GM12875 (cell line): ENCODE data around the gene PROX2.
A peak's percentile ranks its signal among the peaks of the same experiment; 100 is the strongest.

Experiments used
- H3K4me3 ChIP-seq: one replicate; pipeline ENCODE4 v1.5.1; 2011; ENCODE audit warnings: low read depth, low read length, control low read depth
- CTCF ChIP-seq: IDR thresholded peaks from 2 replicates; pipeline ENCODE4 v1.5.1; 2011; ENCODE audit warnings: low read depth, mild to moderate bottlenecking, control low read depth, inconsistent platforms, low read length, moderate library complexity, borderline replicate concordance; ENCODE audit not compliant: insufficient read depth

The PROX2 gene

GRCh38 chr14:74913986-74914573 lies 38.1 kb upstream of the PROX2 start:
- no peak overlapping the region for H3K4me3 ChIP-seq
- peak; percentile 60 for TF ChIP-seq CTCF

- no peak for TF ChIP-seq CTCF
Observed at GRCh38 chr14:74913393-74913910, 37.5 kb upstream of the PROX2 start.

DNA sequence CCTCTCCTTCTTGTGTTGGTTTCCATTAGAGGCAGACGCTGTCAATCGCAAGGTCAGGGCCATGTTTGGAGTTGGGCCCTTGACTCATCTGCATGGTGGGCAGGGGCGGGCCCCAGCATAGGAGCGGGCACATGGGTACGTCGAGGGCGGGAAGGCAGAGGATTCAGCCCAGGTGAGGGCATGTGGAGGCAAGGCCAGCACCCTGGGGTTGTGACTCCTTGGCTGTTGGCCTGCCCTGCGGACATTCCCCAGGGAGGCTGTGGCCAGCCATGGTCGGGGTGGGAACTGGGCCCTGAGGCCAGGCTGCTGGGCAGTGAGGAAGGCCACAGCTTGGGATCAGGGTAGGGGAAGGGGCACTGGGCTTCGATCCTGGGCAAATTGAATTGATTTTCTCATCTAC lies 36.9 kb upstream of the PROX2 start:
- no peak for TF ChIP-seq CTCF
- H3K4me3 ChIP-seq = no peak overlapping the region

More at GRCh38 chr14:74913393-74913910, 37.5 kb upstream of the PROX2 start:
- H3K4me3 ChIP-seq = no peak overlapping the region

DNA sequence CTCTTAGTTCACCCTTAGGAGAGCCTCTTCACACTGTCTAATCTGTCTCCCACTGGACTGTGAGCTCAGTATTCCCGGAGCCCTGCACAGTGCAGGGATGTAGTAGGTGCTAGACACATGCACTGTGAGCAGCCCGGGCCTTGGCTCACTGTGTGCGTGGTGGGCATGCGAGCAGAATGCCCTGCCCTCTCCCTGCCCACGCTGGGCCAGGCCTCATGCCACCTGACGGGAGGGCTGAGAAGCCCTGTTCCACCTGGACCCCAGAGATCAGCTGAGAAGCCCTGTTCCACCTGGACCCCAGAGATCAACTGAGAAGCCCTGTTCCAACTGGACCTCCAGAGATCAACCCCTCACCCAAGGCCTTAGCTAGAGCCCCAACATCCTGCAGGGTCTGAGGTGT lies 36.2 kb upstream of the PROX2 start:
- TF ChIP-seq CTCF = no peak

DNA sequence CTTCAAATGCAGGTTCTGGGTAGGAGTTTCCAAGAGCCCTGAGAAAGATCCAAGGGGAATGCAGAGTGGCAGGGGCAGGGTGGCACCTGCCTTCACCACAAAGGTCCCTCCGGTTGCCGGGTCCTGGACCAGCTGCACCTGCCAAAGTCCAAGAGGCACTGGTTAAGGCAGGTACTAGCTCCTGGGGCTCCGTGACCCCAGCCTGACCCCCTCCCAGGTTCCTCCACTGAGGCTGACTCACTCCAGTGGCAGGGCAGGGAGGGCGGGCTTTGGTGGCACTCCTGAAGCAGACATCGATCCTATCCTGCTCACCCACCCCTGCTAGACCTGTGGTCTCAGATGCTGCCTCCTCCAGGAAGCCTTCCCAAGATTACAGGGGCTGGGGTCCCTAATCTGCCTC lies 35.8 kb upstream of the PROX2 start:
- no peak overlapping the region for H3K4me3 ChIP-seq
- TF ChIP-seq CTCF = no peak

More for the DNA sequence above, 36.2 kb upstream of the PROX2 start:
- H3K4me3 ChIP-seq = no peak overlapping the region

DNA sequence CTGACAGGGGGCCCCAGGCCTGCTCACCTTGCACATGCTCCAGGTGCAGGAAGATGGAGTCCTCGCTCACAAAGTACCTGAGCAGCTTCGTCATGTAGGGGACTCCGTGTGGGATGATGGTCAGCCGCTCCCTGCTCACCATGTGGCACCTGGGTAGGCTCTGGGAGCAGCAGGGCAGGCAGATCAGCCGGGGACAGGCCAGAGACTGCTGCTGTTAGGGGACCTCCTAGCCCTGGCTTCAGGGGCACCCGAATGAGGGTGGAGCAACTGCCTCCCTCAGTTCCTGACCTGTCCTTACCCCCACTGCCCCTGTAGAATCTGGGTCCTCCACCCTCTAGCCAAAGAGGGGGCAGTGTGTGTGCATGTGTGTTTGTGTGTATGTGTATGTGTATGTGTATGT lies 35.3 kb upstream of the PROX2 start:
- no peak overlapping the region for H3K4me3 ChIP-seq
- TF ChIP-seq CTCF = no peak

GRCh38 chr14:74910556-74910955 lies 34.6 kb upstream of the PROX2 start:
- H3K4me3 ChIP-seq = no peak overlapping the region
- TF ChIP-seq CTCF = no peak
